ENCODE results near the gene HOXA3. TPM values are rescaled to one million over a fixed set of nuclear protein-coding genes. Genes with fewer than 3 reads are reported as not detected.

HOXA3 gene
- polyA plus RNA-seq, 4 donors, result 32.6 to 44.4 (median 39.4) TPM

GRCh38 chr7:27117887-27118491, 34.4 kb downstream of the HOXA3 start:
- no peak for DNase-seq (ENCODE audit: low read depth in 4 of 4, low spot score in 3 of 4)

- no peak for DNase-seq (ENCODE audit: low read depth in 4 of 4, low spot score in 3 of 4)
These were observed 35.2 kb downstream of the HOXA3 start for GRCh38 chr7:27116962-27117886.

DNA sequence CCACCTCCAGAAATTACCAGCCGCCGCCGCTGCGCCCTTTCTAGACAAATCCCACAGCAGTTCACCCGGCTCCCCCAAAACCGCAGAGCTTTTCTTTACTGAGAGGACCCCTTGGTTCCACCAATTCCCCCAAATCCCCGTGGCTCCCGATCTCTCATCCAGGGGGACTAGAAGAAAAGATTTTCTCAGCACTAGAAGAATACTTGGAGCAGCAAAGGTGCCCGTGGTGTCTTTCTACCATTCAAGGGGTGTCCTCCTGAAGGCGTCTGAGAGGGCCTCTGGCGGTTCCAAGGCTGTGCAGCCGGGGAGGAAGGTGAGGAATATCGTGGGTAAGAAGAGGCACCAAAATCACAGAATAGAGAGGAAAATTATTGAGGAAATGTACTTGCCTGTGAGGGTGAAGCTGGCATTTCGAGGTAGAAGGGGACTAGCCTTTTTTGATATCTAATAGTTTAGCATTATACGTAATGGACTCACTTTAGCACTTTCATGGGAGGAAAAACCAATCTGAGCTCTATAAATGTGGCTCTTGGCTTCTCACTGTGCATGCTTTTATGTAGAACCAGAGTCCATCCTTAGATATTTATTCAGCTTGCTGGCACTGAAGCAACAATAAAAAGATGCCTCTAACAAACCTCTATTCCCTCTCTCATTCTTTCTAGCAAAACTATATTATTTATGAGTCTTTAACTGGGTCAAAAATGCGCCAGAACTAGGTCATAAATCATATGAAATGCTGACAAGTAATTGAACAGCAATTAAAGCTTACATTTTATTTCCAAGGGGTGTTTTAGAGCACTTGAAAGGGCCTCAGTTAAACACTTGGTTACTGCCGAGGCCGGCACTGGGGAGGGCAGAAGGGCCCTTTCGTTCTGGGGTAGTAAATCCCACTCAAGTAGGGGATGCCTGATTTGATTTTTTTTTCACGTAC, 36.1 kb downstream of the HOXA3 start:
- DNase-seq (ENCODE audit: low read depth in 4 of 4, low spot score in 3 of 4), result no peak

DNA sequence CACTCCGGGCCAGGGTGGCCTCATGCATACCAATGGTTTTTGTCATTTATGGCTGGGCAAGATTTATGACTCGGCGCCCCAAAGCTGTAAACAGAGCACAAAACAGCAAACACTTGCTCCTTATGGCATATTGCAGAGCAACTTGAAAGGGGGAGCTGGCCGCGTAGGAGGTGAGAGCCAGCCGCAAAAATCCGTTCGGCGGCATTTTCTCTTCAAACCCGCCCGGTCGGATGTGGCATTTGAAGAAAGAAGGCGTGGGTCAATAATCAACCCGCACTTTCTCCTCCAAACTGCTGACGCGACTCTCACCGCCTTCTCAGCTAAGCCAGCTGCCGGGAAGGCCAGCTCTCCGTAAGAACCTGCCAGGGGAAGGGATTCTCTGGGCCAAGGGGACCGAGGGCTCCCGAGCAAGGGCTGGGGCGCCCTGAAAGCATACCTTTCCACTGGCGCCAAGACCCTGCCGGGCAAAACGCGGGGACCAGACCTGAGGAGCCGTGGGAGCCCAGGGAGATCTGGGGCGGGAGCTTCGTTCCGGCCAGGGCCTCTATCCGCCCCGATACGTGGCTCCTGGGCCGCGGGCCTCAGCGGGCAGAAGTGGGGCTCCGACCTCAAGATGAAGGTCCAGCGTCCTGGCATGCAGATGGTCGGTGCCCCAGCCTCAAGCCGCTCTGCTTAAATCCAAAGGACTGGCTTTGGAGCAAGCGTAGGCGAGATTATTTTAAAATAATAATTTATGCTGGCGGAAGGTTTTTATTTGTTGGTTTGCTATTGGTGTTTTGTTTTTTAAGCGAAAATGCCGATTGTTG, 37.0 kb downstream of the HOXA3 start:
- no peak for DNase-seq (ENCODE audit: low read depth in 4 of 4, low spot score in 3 of 4)

GRCh38 chr7:27114881-27115220, 37.5 kb downstream of the HOXA3 start:
- no peak for DNase-seq (ENCODE audit: low read depth in 4 of 4, low spot score in 3 of 4)

DNA sequence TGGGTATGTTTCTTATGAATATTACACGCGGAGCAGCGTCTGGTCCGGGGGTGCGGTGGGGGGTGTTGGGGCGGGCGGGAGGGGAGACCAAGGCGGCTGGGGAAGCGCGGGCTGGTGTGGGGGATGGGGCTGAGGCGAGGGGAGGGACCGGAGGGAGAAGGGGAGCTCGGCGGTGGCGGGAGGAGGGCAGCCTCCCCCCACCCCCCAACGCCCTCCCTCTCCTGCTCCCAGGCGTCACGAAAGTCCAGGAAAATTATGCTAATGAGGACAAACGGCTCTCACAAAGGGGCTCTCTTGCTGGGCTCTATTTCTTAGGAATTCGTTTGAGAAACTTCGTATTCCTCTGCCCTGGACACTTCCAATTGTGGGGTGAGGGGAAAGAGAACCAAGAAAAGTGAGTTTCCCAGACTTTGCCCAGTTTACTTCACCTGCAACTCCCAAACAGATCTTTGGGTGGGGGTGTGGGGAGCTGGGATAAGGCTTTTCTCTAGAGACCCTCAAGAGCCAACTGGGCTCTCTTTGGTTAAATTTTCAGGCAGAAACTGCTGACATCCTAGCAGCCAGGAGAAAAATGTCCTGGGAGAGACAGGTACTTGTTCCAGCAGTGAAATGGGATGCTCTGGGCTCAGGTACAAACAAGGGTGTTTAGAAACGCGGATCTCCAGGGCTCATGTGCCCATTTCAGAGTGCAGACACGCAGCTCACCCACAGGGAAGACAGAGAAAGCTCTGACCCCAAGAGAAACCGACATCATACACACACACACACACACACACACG, 38.2 kb downstream of the HOXA3 start:
- DNase-seq (ENCODE audit: low read depth in 4 of 4, low spot score in 3 of 4), result no peak

GRCh38 chr7:27112955-27113949, 39.1 kb downstream of the HOXA3 start:
- peak in 3 of 4 donors; percentile 84 to 91 (median 90) for DNase-seq (ENCODE audit: low read depth in 4 of 4, low spot score in 3 of 4)

- no peak for DNase-seq (ENCODE audit: low read depth in 4 of 4, low spot score in 3 of 4)
These were observed 40.0 kb downstream of the HOXA3 start for GRCh38 chr7:27112361-27112760.

DNA sequence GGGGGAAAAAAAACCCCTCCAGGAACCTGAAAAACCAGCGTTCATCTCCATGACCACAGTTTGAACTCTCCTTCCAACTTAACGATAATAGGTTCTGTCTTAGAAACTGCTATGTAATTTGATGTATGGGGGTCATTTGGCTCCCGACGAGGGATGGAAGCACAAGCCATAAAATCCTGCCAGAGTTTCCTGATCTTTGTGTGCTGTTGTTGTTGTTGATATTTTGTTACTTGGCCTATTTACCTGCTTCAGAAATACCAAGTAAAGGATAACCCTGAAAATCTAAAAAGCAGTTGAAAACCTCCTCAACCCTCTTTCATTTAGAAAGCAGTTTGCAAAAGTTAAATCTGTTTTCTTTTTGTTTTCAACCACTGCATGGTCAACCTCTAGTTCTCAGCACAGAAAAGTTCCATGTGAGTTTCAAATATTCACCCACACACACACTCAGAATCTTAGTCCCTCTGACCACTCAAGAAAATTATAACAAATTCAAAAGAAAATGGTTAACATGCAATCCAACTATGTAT, 40.6 kb downstream of the HOXA3 start:
- DNase-seq (ENCODE audit: low read depth in 4 of 4, low spot score in 3 of 4), result no peak

- no peak for DNase-seq (ENCODE audit: low read depth in 4 of 4, low spot score in 3 of 4)
These were observed 41.2 kb downstream of the HOXA3 start for GRCh38 chr7:27111042-27111750.

GRCh38 chr7:27110186-27111031, 42.0 kb downstream of the HOXA3 start:
- no peak for DNase-seq (ENCODE audit: low read depth in 4 of 4, low spot score in 3 of 4)

DNA sequence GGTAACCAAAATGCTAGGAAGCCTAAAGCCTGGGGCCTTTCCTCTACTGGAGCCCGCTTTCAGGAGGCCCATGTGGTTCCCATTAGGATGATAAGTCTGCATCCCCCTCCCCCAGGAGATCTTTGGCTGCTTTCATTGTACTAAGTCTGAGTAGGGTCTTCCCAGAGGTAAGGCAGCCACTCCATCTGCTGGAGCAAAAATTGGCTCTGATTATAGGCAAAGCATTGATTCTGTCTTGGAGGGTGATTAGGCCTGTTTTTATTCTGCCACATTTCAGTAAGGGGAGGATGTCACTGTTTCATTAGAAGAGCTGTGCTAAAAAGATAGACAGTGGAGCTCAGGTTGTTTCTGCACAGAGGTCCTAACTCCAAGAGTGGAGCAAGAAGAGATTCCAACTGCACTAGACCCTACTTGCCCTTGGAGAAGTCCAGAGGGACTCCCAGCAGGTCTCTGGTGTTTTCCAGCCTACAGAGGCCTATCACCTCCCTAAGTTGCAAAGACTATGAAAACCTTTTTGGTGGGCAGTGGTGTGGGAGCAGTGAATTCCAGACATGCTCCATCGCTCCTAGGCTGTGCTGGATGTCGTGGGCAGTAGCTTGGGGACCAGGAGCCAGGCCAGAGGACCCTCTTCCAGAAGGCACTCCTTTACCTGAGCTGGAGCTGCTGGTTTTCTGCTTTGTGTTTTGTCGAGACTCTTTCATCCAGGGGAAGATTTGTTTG, 42.8 kb downstream of the HOXA3 start:
- DNase-seq (ENCODE audit: low read depth in 4 of 4, low spot score in 3 of 4), result no peak

DNA sequence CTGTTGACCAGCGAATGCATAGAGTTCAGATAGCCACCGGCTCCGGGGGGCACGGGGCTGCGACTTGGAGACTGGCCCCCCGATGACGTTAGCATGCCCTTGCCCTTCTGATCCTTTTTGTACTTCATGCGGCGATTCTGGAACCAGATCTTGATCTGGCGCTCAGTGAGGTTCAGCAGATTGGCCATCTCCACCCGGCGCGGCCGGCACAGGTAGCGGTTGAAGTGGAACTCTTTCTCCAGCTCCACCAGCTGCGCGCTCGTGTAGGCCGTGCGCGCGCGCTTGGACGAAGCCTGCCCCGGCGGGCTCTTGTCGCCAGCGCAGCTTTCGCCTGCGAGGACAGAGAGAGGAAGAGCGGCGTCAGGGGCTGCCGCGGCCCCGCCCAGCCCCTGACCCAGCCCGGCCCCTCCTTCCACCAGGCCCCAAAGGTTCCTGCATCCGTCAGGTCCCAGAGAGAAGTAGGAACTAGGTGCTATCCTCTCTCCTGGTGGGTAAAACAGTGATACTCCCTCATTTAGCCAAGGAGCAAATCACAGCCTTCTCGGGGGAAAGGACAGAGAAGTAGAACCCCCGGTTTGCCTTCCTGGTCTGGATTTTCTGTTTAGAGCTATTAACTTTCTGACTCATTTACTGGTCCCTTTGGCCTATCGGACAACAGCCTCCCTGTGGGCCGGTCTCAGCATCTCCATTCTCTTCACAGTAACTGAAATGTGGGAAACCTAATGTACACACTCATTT, 43.8 kb downstream of the HOXA3 start:
- DNase-seq (ENCODE audit: low read depth in 4 of 4, low spot score in 3 of 4), result no peak

DNA sequence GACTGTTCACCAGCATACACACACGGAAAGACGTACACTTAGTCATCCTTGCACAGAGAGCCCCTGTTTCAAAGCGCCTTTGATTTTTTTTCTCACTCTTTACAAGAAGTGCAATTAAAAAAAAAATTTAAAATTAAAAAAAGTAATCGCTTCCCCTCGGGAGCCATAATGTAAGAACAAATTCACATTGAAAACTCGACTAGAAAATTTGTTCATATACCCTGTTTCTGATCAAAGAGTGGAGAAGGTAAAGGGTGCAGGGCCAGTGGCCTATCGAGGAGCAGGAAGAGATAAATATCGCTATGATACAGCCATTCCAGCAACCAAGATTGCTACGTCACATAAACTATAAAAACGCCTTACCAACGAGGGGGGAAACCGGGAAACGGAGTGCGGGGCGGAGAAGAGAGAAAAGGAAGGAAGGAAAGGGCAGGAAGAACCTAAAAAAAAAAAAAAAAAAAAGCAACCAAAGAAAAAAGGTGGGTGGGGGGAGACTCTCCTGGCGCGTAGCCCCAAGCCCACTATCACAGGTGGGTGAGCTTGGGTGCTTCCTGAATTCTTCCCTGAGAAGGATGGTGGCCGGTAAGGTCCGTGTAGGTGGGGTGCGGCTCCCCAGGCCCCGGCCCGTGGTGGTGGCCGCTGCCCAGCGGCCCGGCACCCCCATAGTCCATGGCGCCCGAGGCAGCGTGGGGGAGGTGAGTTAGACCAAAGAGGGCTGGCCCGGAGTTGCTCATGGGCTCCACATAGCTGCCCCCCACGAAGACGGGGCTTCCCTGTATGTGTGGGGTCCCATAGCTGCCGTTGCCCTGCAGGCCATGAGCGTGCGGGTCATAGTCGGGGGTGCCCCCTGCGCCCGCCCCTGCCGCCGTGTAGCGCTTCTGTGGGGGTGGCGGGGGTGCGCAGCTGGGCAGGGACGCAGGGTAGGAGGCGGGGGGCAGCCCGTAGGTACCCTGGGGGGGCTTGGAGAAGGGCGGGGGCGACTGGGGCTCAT, 44.7 kb downstream of the HOXA3 start:
- DNase-seq (ENCODE audit: low read depth in 4 of 4, low spot score in 3 of 4), result no peak

All from right renal pelvis (tissue), 4 donors.